Measurements from ENCODE around the gene ALDH7A1.

ALDH7A1 gene

GRCh38 chr5:126631920-126632319 lies 36.9 kb upstream of the ALDH7A1 start (continued):
- TF ChIP-seq CREB5 (CRISPR knock-in tag; IDR thresholded peaks at IDR 0.05; ENCODE audit: low read depth) (no peak), ISL1 (CRISPR knock-in tag; IDR thresholded peaks at IDR 0.05) (no peak), TOX (CRISPR knock-in tag; IDR thresholded peaks at IDR 0.05; ENCODE audit: borderline replicate concordance) (no peak), TCF4 (CRISPR knock-in tag; IDR thresholded peaks at IDR 0.05; ENCODE audit: borderline replicate concordance) (no peak), CSDC2 (CRISPR knock-in tag; IDR thresholded peaks at IDR 0.05) (no peak), ZFP30 (CRISPR knock-in tag; IDR thresholded peaks at IDR 0.05) (no peak), CSRNP3 (CRISPR knock-in tag; IDR thresholded peaks at IDR 0.05) (no peak), ARNTL (CRISPR knock-in tag; IDR thresholded peaks at IDR 0.05; ENCODE audit: borderline replicate concordance, low read depth) (no peak), BACH2 (CRISPR knock-in tag; IDR thresholded peaks at IDR 0.05; ENCODE audit: borderline replicate concordance) (no peak), PPARA (CRISPR knock-in tag; IDR thresholded peaks at IDR 0.05; ENCODE audit: borderline replicate concordance) (no peak)

- ATAC-seq = no peak
- TF ChIP-seq ZFP3 (CRISPR knock-in tag; IDR thresholded peaks at IDR 0.05) = no peak
- TF ChIP-seq CSRNP3 (CRISPR knock-in tag; IDR thresholded peaks at IDR 0.05) = no peak
- no peak for TF ChIP-seq ESRRG (CRISPR knock-in tag; IDR thresholded peaks at IDR 0.05)
- TF ChIP-seq GLIS3 (CRISPR knock-in tag; IDR thresholded peaks at IDR 0.05) = no peak
- no peak for TF ChIP-seq ISL1 (CRISPR knock-in tag; IDR thresholded peaks at IDR 0.05)
- no peak for TF ChIP-seq ZC3H10 (CRISPR knock-in tag; IDR thresholded peaks at IDR 0.05)
- no peak for TF ChIP-seq PPARA (CRISPR knock-in tag; IDR thresholded peaks at IDR 0.05; ENCODE audit: borderline replicate concordance)
- no peak for TF ChIP-seq CSDC2 (CRISPR knock-in tag; IDR thresholded peaks at IDR 0.05)
- no peak for TF ChIP-seq SNAI2 (CRISPR knock-in tag; IDR thresholded peaks at IDR 0.05)
- no peak for TF ChIP-seq BACH2 (CRISPR knock-in tag; IDR thresholded peaks at IDR 0.05; ENCODE audit: borderline replicate concordance)
- no peak for TF ChIP-seq POU6F1 (CRISPR knock-in tag; IDR thresholded peaks at IDR 0.05; ENCODE audit: borderline replicate concordance, low read depth)
- no peak for TF ChIP-seq TSHZ2 (CRISPR knock-in tag; IDR thresholded peaks at IDR 0.05)
- no peak for TF ChIP-seq PATZ1 (CRISPR knock-in tag; IDR thresholded peaks at IDR 0.05; ENCODE audit: borderline replicate concordance)
- TF ChIP-seq ARNTL (CRISPR knock-in tag; IDR thresholded peaks at IDR 0.05; ENCODE audit: borderline replicate concordance, low read depth) = no peak
These were observed 33.1 kb upstream of the ALDH7A1 start for GRCh38 chr5:126628102-126628501.

GRCh38 chr5:126624534-126624933 lies 29.5 kb upstream of the ALDH7A1 start:
- ATAC-seq = peak; percentile 80
- TF ChIP-seq GLIS3 (CRISPR knock-in tag; IDR thresholded peaks at IDR 0.05) (no peak), ZFP30 (CRISPR knock-in tag; IDR thresholded peaks at IDR 0.05) (no peak), ZNF8 (CRISPR knock-in tag; IDR thresholded peaks at IDR 0.05) (no peak), CREB5 (CRISPR knock-in tag; IDR thresholded peaks at IDR 0.05; ENCODE audit: low read depth) (no peak), ARNTL (CRISPR knock-in tag; IDR thresholded peaks at IDR 0.05; ENCODE audit: borderline replicate concordance, low read depth) (no peak), TCF4 (CRISPR knock-in tag; IDR thresholded peaks at IDR 0.05; ENCODE audit: borderline replicate concordance) (no peak), OSR1 (CRISPR knock-in tag; IDR thresholded peaks at IDR 0.05) (no peak), POU6F1 (CRISPR knock-in tag; IDR thresholded peaks at IDR 0.05; ENCODE audit: borderline replicate concordance, low read depth) (no peak), RARB (CRISPR knock-in tag; IDR thresholded peaks at IDR 0.05) (no peak), CSDC2 (CRISPR knock-in tag; IDR thresholded peaks at IDR 0.05) (no peak), ESRRG (CRISPR knock-in tag; IDR thresholded peaks at IDR 0.05) (no peak)

Measured in SK-N-SH treated with all-trans-retinoic acid at 6 μM for 48 hours (cell line).